ENCODE data around the gene FGFR4. TPM values are rescaled to one million over a fixed set of nuclear protein-coding genes. Genes with fewer than 3 reads are reported as not detected.

The FGFR4 gene
- total RNA-seq, 1 donor from 2014 or later: 34.1 TPM

- H3K27me3 Mint-ChIP-seq: peaks cover 25% of the 10 kb centered on the region
- H3K9me3 Mint-ChIP-seq: no peaks in the 10 kb centered on the region
- no peaks in the 10 kb centered on the region for H3K36me3 Mint-ChIP-seq
- H3K4me1 Mint-ChIP-seq (ENCODE audit: unreplicated experiment): peaks cover 25% of the 10 kb centered on the region
- H3K27ac Mint-ChIP-seq: peak overlapping the region; percentile 91
- peak overlapping the region; percentile 78 for H3K4me3 Mint-ChIP-seq
- TF ChIP-seq CTCF (conservative IDR thresholded peaks at IDR 0.05): no peak
- no peak for DNase-seq (ENCODE audit: extremely low spot score, unreplicated experiment)
Observed at GRCh38 chr5:177085985-177086653, 596 bp upstream of the FGFR4 start.

GRCh38 chr5:177087398-177088005, 787 bp downstream of the FGFR4 start:
- Mint-ChIP-seq H3K36me3 (no peaks in the 10 kb centered on the region), H3K27me3 (peaks cover 25% of the 10 kb centered on the region), H3K4me1 (ENCODE audit: unreplicated experiment) (peaks cover 25% of the 10 kb centered on the region), H3K27ac (peak overlapping the region; percentile 73), H3K4me3 (peak overlapping the region; percentile 80), H3K9me3 (no peaks in the 10 kb centered on the region)
- no peak for TF ChIP-seq CTCF (conservative IDR thresholded peaks at IDR 0.05)
- no peak for DNase-seq (ENCODE audit: extremely low spot score, unreplicated experiment)

GRCh38 chr5:177089127-177089526, 2.4 kb downstream of the FGFR4 start:
- no peak for TF ChIP-seq CTCF (conservative IDR thresholded peaks at IDR 0.05)
- H3K27me3 Mint-ChIP-seq: peaks cover 21% of the 10 kb centered on the region
- no peak for DNase-seq (ENCODE audit: extremely low spot score, unreplicated experiment)
- no peaks in the 10 kb centered on the region for H3K36me3 Mint-ChIP-seq
- H3K4me1 Mint-ChIP-seq (ENCODE audit: unreplicated experiment): peaks cover 25% of the 10 kb centered on the region
- peak overlapping the region; percentile 57 for H3K4me3 Mint-ChIP-seq
- H3K9me3 Mint-ChIP-seq: no peaks in the 10 kb centered on the region
- peak overlapping the region; percentile 77 for H3K27ac Mint-ChIP-seq

GRCh38 chr5:177089825-177090641, 3.3 kb downstream of the FGFR4 start:
- peaks cover 21% of the 10 kb centered on the region for H3K27me3 Mint-ChIP-seq
- no peak for DNase-seq (ENCODE audit: extremely low spot score, unreplicated experiment)
- peaks cover 27% of the 10 kb centered on the region for H3K4me1 Mint-ChIP-seq (ENCODE audit: unreplicated experiment)
- TF ChIP-seq CTCF (conservative IDR thresholded peaks at IDR 0.05): no peak
- no peaks in the 10 kb centered on the region for H3K9me3 Mint-ChIP-seq
- H3K36me3 Mint-ChIP-seq: no peaks in the 10 kb centered on the region
- peak overlapping the region; percentile 59 for H3K27ac Mint-ChIP-seq
- peak overlapping the region; percentile 36 for H3K4me3 Mint-ChIP-seq

- DNase-seq (ENCODE audit: extremely low spot score, unreplicated experiment): no peak
- no peaks in the 10 kb centered on the region for H3K9me3 Mint-ChIP-seq
- peaks cover 28% of the 10 kb centered on the region for H3K4me1 Mint-ChIP-seq (ENCODE audit: unreplicated experiment)
- H3K27me3 Mint-ChIP-seq: peaks cover 21% of the 10 kb centered on the region
- TF ChIP-seq CTCF (conservative IDR thresholded peaks at IDR 0.05): no peak
- H3K27ac Mint-ChIP-seq: no peak overlapping the region
- H3K36me3 Mint-ChIP-seq: no peaks in the 10 kb centered on the region
- no peak overlapping the region for H3K4me3 Mint-ChIP-seq
Observed at GRCh38 chr5:177090813-177091212, 4.1 kb downstream of the FGFR4 start.
